A549 (cell line): ENCODE data around the gene PIGX. TPM values are rescaled to one million over a fixed set of nuclear protein-coding genes. Genes with fewer than 3 reads are reported as not detected.

Experiments used
- ATAC-seq, 2 experiments: fragments of 200-7000 bp in 1 of 2; fragments of >200 bp in 1 of 2; cut with Nextera tagmentation in 1 of 2; cut with Tn5 transposase in 1 of 2; 3 replicates each; pipeline versions ENCODE4 v1.8.0 to v1.9.1; 2018 to 2020; ENCODE audit warnings: mild to moderate bottlenecking in 1 of 2, moderate library complexity in 1 of 2
- CTCF ChIA-PET: fragments of 300-600 bp; sonication (Branson Sonifier 250); formaldehyde crosslinking; extraction: SDS; loops from one replicate; lab custom pipeline; 2021; ENCODE audit warnings: antibody characterized with exemption, inconsistent platforms; lab: Yijun Ruan, JAX
- POLR2A ChIA-PET: fragments of 350-600 bp; formaldehyde crosslinking; extraction: SDS; loops from one replicate; lab custom pipeline; 2021; ENCODE audit warnings: antibody characterized with exemption, inconsistent platforms; lab: Yijun Ruan, JAX
- DNase-seq, 2 experiments: peaks; one replicate each; pipeline versions ENCODE4 v3.0.0 to v3.0.0-alpha.2; 2011 to 2016; ENCODE audit warnings: low read depth in 1 of 2, low spot score in 1 of 2
- FAIRE-seq: peaks from 2 replicates; lab custom pipeline; 2011; peaks lifted over from hg19 to GRCh38; lab: Jason Lieb, UNC
- H3K27ac ChIP-seq, 2 experiments: fragments of >200 bp; sonication (Bioruptor Twin); formaldehyde crosslinking; 3 replicates each; pipeline ENCODE4 v1.5.1; 2016 to 2017
- H3K4me1 ChIP-seq: fragments of >200 bp; sonication (Bioruptor Twin); formaldehyde crosslinking; 3 replicates; pipeline ENCODE4 v1.6.1; 2016
- H3K4me2 ChIP-seq: fragments of >200 bp; sonication (Bioruptor Twin); formaldehyde crosslinking; 3 replicates; pipeline ENCODE4 v1.6.1; 2016
- H3K4me3 ChIP-seq: fragments of >200 bp; sonication (Bioruptor Twin); formaldehyde crosslinking; 3 replicates; pipeline ENCODE4 v1.5.1; 2016
- H3K9me3 ChIP-seq: fragments of >200 bp; sonication (Bioruptor Twin); formaldehyde crosslinking; 3 replicates; pipeline ENCODE4 v1.6.1; 2016
- CHD2 ChIP-seq: fragments of 150-350 bp; IDR thresholded peaks from 2 replicates; pipeline ENCODE4 v1.6.1; 2014; ENCODE audit warnings: low read length; ENCODE audit not compliant: partially characterized antibody
- CHD4 ChIP-seq: fragments of 200-600 bp; sonication (generic); IDR thresholded peaks from 2 replicates; pipeline ENCODE4 v1.6.1; 2016; ENCODE audit warnings: antibody characterized with exemption, mild to moderate bottlenecking, borderline replicate concordance
- FOSB ChIP-seq: fragments of 250-450 bp; sonication (Bioruptor Pico); IDR thresholded peaks from 2 replicates; pipeline ENCODE4 v1.5.0; 2020; ENCODE audit warnings: mild to moderate bottlenecking, moderate library complexity
- GATA3 ChIP-seq: IDR thresholded peaks from 2 replicates; pipeline ENCODE4 v1.6.1; 2012; ENCODE audit warnings: borderline replicate concordance
- HDAC2 ChIP-seq: fragments of 200-600 bp; sonication (generic); IDR thresholded peaks from 2 replicates; pipeline ENCODE4 v1.6.1; 2016
- HOXB13 ChIP-seq: fragments of 250-450 bp; sonication (Bioruptor Pico); IDR thresholded peaks from 2 replicates; pipeline ENCODE4 v1.5.0; 2020; ENCODE audit warnings: low read depth, mild to moderate bottlenecking, moderate library complexity
- HOXB5 ChIP-seq: fragments of 250-450 bp; sonication (Bioruptor Pico); IDR thresholded peaks from 2 replicates; pipeline ENCODE4 v1.5.0; 2020; ENCODE audit warnings: mild to moderate bottlenecking, moderate library complexity
- JUNB ChIP-seq: fragments of >200 bp; sonication (Bioruptor Twin); formaldehyde crosslinking; IDR thresholded peaks from 2 replicates; pipeline ENCODE4 v1.6.1; 2016
- MAFK ChIP-seq: fragments of 450-650 bp; IDR thresholded peaks from 2 replicates; pipeline ENCODE4 v1.6.1; 2014; ENCODE audit not compliant: partially characterized antibody
- NPAS2 ChIP-seq: fragments of 250-450 bp; sonication (Bioruptor Pico); IDR thresholded peaks from 2 replicates; pipeline ENCODE4 v1.8.0; 2022; ENCODE audit warnings: mild to moderate bottlenecking, moderate library complexity, borderline replicate concordance
- POLR2AphosphoS2 ChIP-seq: conservative IDR thresholded peaks from 2 replicates; pipeline ENCODE4 v1.6.1; 2012; ENCODE audit warnings: low read length, improper control_type of control experiment, inconsistent platforms
- RFX5 ChIP-seq: fragments of 450-650 bp; IDR thresholded peaks from 2 replicates; pipeline ENCODE4 v1.7.1; 2014; ENCODE audit warnings: antibody characterized with exemption, mild to moderate bottlenecking, moderate library complexity
- RNF2 ChIP-seq: fragments of 200-600 bp; sonication (generic); IDR thresholded peaks from 2 replicates; pipeline ENCODE4 v1.6.1; 2016; ENCODE audit warnings: low read depth, mild to moderate bottlenecking, antibody characterized with exemption, moderate library complexity, borderline replicate concordance
- SMC3 ChIP-seq: fragments of >200 bp; sonication (Bioruptor Twin); formaldehyde crosslinking; IDR thresholded peaks from 3 replicates; pipeline ENCODE4 v1.6.1; 2018; ENCODE audit warnings: inconsistent platforms
- ZSCAN20 ChIP-seq: fragments of 250-450 bp; sonication (Bioruptor Pico); IDR thresholded peaks from 2 replicates; pipeline ENCODE4 v1.8.0; 2022; ENCODE audit warnings: mild to moderate bottlenecking, moderate library complexity
- WGBS: methylation state at CpG from one replicate; pipeline ENCODE4 v1.1.6; 2017; ENCODE audit errors: missing lambda C conversion rate; 5-methylcytosine and 5-hydroxymethylcytosine counted together
- polyA plus RNA-seq, 4 experiments: library from polyadenylated mRNA; depleted of rRNA in 3 of 4; stranded (reverse); fragments of >200 nt; fragmentation: RNase III in 1 of 4; extraction: RNeasy Plus Mini Kit Qiagen cat#74134 plus additional on column Dnase treatment in 1 of 4; gene quantifications; 2 replicates in 3 of 4; 3 replicates in 1 of 4; pipeline ENCODE4 v1.2.3, GENCODE V29; 2011 to 2017
- TF ChIP-seq, protein P1 (sequence below): fragments of 450-650 bp; IDR thresholded peaks from 2 replicates; pipeline ENCODE4 v1.6.1; 2014; ENCODE audit warnings: antibody characterized with exemption
- TF ChIP-seq, protein P2 (sequence below): IDR thresholded peaks from 2 replicates; pipeline ENCODE4 v1.6.1; 2012
- TF ChIP-seq, protein P3 (sequence below): IDR thresholded peaks from 2 replicates; pipeline ENCODE4 v1.6.1; 2012; ENCODE audit warnings: low read depth, borderline replicate concordance
- TF ChIP-seq, protein P4 (sequence below): fragments of >200 bp; sonication (Bioruptor Twin); formaldehyde crosslinking; IDR thresholded peaks from 3 replicates; pipeline ENCODE4 v1.6.1; 2016
- TF ChIP-seq, protein P5 (sequence below): fragments of 250-450 bp; sonication (Bioruptor Pico); IDR thresholded peaks from 2 replicates; pipeline ENCODE4 v1.5.0; 2020; ENCODE audit warnings: low read depth, mild to moderate bottlenecking, moderate library complexity
- TF ChIP-seq, protein P6 (sequence below): fragments of 150-350 bp; IDR thresholded peaks from 2 replicates; pipeline ENCODE4 v1.6.1; 2014; ENCODE audit warnings: low read depth, mild to moderate bottlenecking, low read length
- TF ChIP-seq, protein P7 (sequence below): fragments of 250-450 bp; sonication (Bioruptor Pico); IDR thresholded peaks from 2 replicates; pipeline ENCODE4 v1.5.0; 2021; ENCODE audit warnings: mild to moderate bottlenecking, moderate library complexity, borderline replicate concordance
- TF ChIP-seq, protein P8 (sequence below): fragments of >200 bp; sonication (Bioruptor Twin); formaldehyde crosslinking; IDR thresholded peaks from 2 replicates; pipeline ENCODE4 v1.6.1; 2016

The PIGX gene
- polyA plus RNA-seq, 2 of the 4 experiments (the other 2 are of a cell fraction) = 22.3 to 45.2 TPM

DNA sequence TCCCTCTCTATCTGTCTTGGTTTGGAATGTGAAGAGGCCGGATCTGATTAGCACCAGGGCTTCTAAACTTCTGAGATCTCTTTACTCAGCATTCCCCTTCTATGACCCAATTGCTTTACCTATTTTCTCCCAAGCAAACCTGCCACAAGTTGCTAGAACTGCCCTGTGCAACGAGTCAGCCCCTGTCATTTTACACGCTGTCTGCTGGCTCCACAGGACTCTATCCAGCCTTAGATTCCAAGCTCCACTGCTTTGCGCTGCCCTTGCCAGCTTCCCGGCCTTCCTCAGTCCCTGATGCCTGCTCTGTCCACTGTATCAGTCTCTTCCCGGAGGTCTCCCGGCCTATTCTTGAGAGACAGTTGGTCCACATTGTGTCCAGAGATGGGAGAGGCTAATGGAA is 12.4 kb upstream of the PIGX start:
- Histone ChIP-seq H3K4me2 (no peak overlapping the region), H3K27ac (no peak overlapping the region), H3K9me3 (no peaks in the 10 kb centered on the region), H3K4me1 (no peaks in the 10 kb centered on the region), H3K4me3 (no peak overlapping the region)
- no peak for FAIRE-seq
- no peak for DNase-seq
- TF ChIP-seq MAFK (no peak), CHD2 (no peak), ZSCAN20 (CRISPR knock-in tag) (no peak), SMC3 (no peak), RFX5 (no peak), RNF2 (no peak), NPAS2 (no peak), CHD4 (no peak), JUNB (no peak), HOXB5 (CRISPR knock-in tag) (no peak)
- TF ChIP-seq, protein P1, sequence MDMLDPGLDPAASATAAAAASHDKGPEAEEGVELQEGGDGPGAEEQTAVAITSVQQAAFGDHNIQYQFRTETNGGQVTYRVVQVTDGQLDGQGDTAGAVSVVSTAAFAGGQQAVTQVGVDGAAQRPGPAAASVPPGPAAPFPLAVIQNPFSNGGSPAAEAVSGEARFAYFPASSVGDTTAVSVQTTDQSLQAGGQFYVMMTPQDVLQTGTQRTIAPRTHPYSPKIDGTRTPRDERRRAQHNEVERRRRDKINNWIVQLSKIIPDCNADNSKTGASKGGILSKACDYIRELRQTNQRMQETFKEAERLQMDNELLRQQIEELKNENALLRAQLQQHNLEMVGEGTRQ = no peak
- TF ChIP-seq, protein P2, sequence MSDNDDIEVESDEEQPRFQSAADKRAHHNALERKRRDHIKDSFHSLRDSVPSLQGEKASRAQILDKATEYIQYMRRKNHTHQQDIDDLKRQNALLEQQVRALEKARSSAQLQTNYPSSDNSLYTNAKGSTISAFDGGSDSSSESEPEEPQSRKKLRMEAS = no peak
- TF ChIP-seq, protein P3, sequence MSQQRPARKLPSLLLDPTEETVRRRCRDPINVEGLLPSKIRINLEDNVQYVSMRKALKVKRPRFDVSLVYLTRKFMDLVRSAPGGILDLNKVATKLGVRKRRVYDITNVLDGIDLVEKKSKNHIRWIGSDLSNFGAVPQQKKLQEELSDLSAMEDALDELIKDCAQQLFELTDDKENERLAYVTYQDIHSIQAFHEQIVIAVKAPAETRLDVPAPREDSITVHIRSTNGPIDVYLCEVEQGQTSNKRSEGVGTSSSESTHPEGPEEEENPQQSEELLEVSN = no peak
- TF ChIP-seq, protein P4, sequence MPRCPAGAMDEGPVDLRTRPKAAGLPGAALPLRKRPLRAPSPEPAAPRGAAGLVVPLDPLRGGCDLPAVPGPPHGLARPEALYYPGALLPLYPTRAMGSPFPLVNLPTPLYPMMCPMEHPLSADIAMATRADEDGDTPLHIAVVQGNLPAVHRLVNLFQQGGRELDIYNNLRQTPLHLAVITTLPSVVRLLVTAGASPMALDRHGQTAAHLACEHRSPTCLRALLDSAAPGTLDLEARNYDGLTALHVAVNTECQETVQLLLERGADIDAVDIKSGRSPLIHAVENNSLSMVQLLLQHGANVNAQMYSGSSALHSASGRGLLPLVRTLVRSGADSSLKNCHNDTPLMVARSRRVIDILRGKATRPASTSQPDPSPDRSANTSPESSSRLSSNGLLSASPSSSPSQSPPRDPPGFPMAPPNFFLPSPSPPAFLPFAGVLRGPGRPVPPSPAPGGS = no peak
- TF ChIP-seq, protein P5, sequence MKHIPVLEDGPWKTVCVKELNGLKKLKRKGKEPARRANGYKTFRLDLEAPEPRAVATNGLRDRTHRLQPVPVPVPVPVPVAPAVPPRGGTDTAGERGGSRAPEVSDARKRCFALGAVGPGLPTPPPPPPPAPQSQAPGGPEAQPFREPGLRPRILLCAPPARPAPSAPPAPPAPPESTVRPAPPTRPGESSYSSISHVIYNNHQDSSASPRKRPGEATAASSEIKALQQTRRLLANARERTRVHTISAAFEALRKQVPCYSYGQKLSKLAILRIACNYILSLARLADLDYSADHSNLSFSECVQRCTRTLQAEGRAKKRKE (CRISPR knock-in tag) = no peak
- TF ChIP-seq, protein P6, sequence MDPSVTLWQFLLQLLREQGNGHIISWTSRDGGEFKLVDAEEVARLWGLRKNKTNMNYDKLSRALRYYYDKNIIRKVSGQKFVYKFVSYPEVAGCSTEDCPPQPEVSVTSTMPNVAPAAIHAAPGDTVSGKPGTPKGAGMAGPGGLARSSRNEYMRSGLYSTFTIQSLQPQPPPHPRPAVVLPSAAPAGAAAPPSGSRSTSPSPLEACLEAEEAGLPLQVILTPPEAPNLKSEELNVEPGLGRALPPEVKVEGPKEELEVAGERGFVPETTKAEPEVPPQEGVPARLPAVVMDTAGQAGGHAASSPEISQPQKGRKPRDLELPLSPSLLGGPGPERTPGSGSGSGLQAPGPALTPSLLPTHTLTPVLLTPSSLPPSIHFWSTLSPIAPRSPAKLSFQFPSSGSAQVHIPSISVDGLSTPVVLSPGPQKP = no peak
- ATAC-seq = no peak
- 89% methylated on average over 6 of the region's 7 CpGs for WGBS
- POLR2A ChIA-PET = no interaction called here
- CTCF ChIA-PET = interaction anchor here (1.0 kb wide), 1 partner anchor 171 kb away, joined by 3 read pairs; no protein-coding TSS in a partner anchor

DNA sequence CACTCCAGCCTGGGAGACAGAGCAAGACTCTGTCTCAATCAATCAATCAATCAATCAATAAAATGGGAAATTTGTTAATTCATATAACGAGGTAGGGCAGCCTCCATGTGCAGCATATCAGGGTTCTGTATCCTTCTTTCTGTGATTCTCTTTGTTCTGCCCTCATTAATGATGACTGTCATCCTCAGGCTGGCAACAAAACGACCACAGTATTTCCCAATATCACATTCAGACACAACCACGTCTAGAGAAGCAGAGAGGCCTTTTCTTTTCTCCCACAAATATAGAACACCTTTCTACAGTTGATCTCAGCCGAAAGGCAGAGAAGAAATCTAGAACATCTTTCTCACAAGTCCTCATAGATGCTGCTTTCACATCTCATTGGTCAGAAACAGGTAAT is 11.4 kb upstream of the PIGX start:
- FAIRE-seq = no peak
- no peak overlapping the region for H3K27ac ChIP-seq
- 45% methylated on average over 4 of the region's 4 CpGs for WGBS
- no peak overlapping the region for H3K4me3 ChIP-seq
- POLR2A ChIA-PET = no interaction called here
- no peak overlapping the region for H3K4me2 ChIP-seq
- H3K4me1 ChIP-seq = no peaks in the 10 kb centered on the region
- TF ChIP-seq HOXB13 (CRISPR knock-in tag) (no peak), MAFK (no peak), HDAC2 (no peak), GATA3 (no peak), RNF2 (no peak), FOSB (CRISPR knock-in tag) (no peak), CHD4 (no peak), POLR2AphosphoS2 (no peak)
- TF ChIP-seq, protein P6 = no peak
- TF ChIP-seq, protein P7, sequence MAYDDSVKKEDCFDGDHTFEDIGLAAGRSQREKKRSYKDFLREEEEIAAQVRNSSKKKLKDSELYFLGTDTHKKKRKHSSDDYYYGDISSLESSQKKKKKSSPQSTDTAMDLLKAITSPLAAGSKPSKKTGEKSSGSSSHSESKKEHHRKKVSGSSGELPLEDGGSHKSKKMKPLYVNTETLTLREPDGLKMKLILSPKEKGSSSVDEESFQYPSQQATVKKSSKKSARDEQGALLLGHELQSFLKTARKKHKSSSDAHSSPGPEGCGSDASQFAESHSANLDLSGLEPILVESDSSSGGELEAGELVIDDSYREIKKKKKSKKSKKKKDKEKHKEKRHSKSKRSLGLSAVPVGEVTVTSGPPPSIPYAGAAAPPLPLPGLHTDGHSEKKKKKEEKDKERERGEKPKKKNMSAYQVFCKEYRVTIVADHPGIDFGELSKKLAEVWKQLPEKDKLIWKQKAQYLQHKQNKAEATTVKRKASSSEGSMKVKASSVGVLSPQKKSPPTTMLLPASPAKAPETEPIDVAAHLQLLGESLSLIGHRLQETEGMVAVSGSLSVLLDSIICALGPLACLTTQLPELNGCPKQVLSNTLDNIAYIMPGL = no peak
- TF ChIP-seq, protein P8, sequence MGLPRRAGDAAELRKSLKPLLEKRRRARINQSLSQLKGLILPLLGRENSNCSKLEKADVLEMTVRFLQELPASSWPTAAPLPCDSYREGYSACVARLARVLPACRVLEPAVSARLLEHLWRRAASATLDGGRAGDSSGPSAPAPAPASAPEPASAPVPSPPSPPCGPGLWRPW = no peak
- no peak for DNase-seq
- ATAC-seq = no peak
- H3K9me3 ChIP-seq = no peaks in the 10 kb centered on the region
- CTCF ChIA-PET = interaction anchor here (1.0 to 1.2 kb wide), 2 partner anchors 172 to 269 kb away, joined by 3 read pairs; no protein-coding TSS in a partner anchor
